VCaP (cell line): ENCODE results near the gene PGK2.

Experiments used
- H3K27ac ChIP-seq: fragments of 450-650 bp; 2 replicates; pipeline ENCODE4 v1.5.1; 2017
- TF ChIP-seq, protein P1 (sequence below): fragments of 450-650 bp; conservative IDR thresholded peaks from 2 replicates; pipeline ENCODE4 v1.5.1; 2017; ENCODE audit warnings: mild to moderate bottlenecking, moderate library complexity

PGK2 gene

DNA sequence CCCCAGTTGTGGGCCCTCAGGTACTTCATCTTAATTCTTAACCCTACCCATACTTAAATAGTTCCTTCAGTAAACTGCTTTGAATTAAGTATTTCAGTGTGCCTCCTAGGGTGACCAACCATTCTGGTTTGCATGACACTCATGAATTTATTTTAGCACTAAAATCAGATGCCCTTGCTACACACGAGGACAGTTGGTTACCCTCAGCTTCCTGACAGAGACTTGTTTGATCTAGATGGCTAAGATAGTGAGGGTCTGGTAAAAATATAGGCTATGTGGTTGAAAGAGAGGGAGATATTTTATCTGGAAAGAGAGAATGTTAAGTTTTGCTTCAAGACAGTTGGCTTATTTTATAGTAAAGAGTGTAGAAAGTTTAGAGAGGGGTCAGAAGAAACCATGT, 10.6 kb downstream of the PGK2 start:
- no peak overlapping the region for H3K27ac ChIP-seq
- TF ChIP-seq, protein P1, sequence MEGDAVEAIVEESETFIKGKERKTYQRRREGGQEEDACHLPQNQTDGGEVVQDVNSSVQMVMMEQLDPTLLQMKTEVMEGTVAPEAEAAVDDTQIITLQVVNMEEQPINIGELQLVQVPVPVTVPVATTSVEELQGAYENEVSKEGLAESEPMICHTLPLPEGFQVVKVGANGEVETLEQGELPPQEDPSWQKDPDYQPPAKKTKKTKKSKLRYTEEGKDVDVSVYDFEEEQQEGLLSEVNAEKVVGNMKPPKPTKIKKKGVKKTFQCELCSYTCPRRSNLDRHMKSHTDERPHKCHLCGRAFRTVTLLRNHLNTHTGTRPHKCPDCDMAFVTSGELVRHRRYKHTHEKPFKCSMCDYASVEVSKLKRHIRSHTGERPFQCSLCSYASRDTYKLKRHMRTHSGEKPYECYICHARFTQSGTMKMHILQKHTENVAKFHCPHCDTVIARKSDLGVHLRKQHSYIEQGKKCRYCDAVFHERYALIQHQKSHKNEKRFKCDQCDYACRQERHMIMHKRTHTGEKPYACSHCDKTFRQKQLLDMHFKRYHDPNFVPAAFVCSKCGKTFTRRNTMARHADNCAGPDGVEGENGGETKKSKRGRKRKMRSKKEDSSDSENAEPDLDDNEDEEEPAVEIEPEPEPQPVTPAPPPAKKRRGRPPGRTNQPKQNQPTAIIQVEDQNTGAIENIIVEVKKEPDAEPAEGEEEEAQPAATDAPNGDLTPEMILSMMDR: no peak

DNA sequence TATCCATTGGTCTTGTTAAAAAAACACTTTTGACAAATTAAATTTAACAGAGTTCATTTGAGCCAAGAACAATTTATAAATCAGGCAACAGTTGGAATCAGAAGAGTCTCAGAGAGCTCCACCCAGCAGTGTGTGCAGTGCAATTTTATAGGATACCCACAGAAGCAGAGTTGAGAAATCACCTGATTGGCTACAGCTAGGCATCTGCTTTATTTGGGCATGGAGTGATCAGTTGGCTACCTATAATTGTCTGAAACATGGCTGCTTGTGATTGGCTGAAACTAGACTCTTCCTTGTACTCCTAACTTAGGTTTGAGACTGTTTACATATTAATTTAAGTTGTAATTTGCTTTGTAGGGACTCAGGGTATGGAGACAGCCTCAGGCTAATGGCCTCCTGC, 12.0 kb downstream of the PGK2 start:
- TF ChIP-seq, protein P1: no peak

DNA sequence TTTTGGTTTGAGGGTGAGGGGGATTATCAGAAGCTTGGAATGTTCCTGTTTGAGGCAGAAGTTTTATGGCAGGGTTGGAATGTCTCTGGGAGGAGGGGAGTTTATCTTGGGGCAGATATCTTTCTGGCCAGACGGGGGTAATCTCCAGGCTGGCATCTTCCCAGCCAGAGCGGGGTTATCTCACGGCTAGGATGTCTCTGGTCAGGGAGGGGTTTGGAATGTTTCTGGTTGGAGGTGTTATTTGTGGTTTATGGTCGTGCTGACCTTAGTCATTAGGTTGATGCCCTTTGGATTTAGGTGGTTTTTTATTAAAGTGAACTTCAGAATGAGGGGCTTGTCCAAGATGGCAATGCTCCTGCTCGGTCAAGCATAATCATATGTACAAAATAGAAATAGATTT, 14.8 kb downstream of the PGK2 start:
- TF ChIP-seq, protein P1: no peak
- H3K27ac ChIP-seq: no peak overlapping the region

More for the DNA sequence above, 12.0 kb downstream of the PGK2 start:
- H3K27ac ChIP-seq: no peak overlapping the region

DNA sequence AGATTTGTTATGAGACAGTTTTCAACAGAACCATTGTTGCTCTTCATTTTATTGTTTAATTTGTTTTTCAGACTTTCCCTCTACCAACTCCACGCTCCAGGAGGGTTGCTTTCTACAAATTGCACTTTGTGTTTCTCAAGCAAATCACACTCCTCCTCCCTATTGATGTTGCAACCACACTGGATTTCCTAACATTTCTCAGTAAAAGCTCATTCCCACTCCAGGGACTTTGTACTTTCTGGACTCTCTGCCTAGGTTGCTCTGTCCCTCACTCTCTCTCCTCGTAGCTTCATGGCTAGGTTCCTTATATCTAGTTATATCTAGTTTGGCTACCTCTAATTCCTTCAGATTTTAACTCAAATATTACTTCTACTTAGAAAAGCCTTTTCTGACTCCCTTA, 20.3 kb downstream of the PGK2 start:
- TF ChIP-seq, protein P1: no peak
- H3K27ac ChIP-seq: no peak overlapping the region

DNA sequence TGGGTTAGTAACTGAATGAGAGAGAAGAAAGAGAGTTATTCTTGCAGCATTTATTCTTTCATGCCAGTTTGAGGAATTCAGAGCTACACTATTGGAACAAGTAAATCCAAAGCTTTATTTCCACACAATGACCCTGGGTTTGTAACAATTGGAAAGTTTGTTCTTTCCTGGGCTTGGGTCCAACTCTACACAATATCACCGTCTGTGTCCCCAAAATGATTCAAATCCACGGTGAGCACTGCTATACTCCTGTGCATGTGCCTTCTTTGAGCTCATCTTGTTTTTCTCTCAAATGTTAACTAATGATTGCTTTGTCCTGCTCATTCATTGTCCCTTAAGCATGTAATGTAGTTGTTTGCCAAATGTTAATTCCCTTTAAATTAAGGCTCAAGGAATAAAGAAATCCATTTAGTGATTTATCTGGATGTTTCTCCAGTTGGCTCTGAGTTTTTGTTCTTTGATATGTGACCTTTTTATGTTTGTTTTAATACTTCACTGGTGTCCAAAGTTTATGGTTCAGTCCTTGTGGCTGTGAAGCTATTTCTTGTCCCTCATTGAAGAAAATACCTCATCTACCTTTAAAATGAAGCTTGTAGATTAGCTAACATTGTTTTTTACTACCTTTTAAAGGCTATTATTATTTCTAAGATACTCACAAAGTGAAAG, 22.4 kb downstream of the PGK2 start:
- no peak overlapping the region for H3K27ac ChIP-seq
- TF ChIP-seq, protein P1: no peak

DNA sequence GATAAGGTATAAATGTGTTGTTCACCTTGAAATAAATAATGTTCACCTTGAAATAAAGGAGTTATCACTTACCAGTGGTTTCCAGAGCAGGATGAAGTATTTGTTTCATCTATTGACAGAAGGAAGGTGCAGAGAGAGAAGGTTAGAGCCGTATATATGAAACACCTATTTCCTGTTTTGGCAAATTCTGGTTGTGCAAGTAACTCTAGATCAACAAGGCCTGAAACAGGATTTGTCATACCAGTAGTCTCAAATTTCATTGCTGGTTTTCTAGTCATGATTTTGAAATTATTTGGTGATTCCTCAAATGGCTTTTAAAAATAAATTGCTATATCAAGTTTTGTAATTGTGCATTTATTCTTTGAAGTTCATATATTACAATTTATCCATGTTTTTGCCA, 42.8 kb downstream of the PGK2 start, which contains the start of gene CRISP3:
CRISP3 (minus strand) TSS at position 130 of the 400 bp plus-strand sequence; CDS start at position 109, 21 bp downstream.
- peak within 1 kb of the TSS; percentile 80 for H3K27ac ChIP-seq
- TF ChIP-seq, protein P1: no peak

DNA sequence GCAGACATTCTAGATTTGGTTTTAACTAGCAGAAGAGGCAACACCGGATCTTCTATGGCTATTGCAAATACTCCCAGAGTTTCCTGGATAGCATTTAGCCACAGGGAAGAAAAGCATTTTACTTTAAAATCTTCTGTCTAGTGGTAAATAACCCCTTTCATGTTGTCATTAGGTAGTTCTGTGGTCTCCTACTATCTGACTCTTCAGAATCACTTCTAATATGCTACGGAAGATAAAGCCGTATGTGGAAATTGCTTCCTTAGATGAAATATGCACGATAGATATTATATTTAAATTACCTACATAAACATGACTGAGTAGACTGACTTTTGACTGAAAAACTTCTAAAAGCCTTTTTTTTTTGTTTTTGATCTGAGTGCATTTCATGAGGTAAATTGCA, 43.7 kb downstream of the PGK2 start:
- H3K27ac ChIP-seq: peak overlapping the region; percentile 80
- TF ChIP-seq, protein P1: no peak
